Stimulated activated CD4-positive, alpha-beta T cell treated with anti-CD3 and anti-CD28 coated beads, Interleukin-1b, Interleukin-23, amount 100 ng/mL, for 24 hours (primary cell): Measurements from ENCODE around the gene PKDREJ.
"Not testable (repeated sequence)": the region's sequence is repeated elsewhere in the genome, so short reads cannot be mapped to it uniquely, and the experiment has no call there.

ENCODE experiments used
- DNase-seq, 4 experiments: peaks; one replicate each; pipeline ENCODE4 v3.0.0-alpha.2; 2020; ENCODE audit warnings: low read depth in 4 of 4, low spot score in 1 of 4

PKDREJ gene

GRCh38 chr22:46263216-46263590, at the start of gene PKDREJ:
TSS of gene PKDREJ (minus strand) at chr22:46263343. CDS start at chr22:46263322, 21 bp downstream.
- DNase-seq = no peak

DNA sequence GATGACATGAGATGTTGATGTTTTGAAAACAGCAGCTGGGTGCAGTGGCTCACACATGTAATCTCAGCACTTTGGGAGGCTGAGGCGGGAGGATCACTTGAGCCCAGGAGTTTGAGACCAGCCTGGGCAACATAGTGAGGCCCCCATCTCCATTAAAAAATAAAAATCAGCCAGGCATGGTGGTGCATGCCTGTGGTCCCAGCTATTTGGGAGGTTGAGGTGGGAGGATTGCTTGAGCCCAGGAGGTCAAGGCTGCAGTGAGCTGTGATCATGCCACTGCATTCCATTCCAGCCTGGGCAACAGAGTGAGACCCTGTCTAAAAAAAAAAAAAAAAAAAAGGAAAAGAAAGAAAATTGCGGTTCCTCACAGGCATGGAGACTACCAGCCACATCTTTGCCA, 49.7 kb upstream of the PKDREJ start:
- not testable (repeated sequence) for DNase-seq

- DNase-seq = no peak
These were observed 48.9 kb upstream of the PKDREJ start for GRCh38 chr22:46312056-46312455.

DNA sequence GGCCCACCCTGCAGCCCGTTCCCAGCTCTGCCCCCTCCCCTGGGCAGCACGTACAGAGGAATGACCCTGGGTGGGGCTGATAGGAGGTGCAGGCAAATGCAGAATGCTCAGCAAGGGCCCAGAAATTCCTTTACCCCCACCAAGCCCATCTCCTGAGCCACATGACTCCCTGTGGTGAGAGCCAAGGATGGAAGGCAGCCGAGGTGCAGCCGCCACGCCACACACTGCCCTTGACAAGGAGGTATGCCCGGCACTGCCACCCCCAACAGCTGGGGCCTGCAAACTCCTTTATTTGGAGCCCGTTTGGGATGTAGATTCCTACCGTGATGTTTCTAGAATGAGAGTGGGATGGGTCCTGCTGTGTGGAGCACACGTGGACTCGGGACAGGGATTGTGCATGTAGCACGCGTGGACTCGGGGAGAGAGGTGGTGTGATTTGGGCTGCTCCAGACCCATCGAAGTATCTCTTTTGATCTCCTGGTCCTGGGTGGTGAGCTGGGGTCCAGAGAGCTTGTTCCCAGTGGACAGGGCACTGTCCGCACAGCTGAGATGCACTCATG, 46.5 kb upstream of the PKDREJ start:
- no peak for DNase-seq

DNA sequence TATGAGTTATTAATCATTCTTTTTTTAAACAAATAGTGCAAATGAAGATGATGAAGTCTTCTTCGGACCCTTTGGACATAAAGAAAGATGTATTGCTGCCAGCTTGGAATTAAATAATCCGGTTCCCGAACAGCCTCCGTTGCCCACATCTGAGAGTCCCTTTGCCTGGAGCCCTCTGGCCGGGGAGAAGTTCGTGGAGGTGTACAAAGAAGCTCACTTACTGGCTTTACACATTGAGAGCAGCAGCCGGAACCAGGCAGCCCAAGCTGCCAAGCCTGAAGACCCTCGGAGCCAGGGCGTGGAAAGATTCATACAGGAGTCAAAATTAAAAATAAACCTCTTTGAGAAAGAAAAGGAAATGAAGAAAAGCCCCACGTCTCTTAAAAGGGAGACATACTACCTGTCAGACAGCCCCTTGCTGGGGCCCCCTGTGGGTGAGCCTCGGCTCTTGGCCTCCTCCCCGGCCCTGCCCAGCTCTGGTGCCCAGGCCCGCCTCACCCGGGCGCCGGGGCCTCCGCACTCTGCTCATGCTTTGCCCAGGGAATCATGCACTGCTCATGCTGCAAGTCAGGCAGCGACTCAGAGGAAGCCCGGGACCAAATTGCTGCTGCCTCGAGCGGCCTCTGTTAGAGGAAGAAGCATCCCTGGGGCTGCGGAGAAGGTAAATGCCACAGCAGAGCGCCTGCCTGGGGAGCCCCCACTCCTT, 45.3 kb upstream of the PKDREJ start:
- DNase-seq = no peak

DNA sequence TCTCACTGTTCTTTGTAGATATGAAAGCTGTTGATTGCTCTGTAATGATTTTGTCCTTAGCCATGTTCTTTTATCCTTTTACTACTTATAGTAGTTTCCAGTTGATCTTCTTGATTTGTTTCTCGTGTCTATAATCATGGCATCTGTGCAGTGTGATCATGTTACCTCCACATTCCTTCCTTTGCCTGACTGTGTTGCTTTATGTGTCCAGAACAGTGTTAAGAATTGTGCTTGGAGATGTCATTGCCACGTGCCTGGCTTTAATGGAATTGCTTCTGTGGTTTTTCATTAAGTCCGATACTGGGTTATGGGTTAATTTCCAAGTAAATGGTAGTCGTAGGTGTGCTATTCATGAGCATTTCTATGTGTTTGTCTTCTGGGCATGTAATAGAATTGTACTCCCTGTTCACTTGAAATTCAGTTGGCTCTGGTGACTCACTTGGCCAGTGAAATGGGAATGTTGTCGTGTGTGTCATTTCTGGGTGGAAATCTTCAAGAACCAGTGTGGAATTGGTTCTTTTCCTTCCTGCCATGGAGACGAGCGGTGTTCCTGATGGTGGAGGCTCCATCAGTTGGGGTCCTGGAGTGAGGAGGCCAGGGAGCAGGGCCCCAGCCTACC, 40.3 kb upstream of the PKDREJ start:
- no peak for DNase-seq

DNA sequence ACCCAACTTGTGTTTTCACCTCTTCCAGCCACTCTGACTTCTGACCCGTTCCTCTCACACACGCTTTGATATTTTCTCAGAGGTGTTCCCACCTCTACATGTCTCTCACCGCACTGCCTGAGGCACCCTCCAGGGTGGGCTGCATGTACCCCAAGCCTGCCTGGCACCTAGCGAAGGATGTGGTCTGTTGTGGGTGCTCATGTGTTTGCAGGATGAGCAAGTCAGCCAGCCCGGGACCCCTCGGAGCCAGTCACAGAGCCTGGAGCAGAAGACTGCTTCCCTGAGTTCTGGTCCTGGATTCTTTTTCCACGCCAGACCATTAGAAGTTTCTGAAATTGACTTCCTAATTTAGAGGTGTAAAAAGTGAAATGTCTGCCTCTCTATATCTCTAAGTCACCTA, 37.3 kb upstream of the PKDREJ start:
- DNase-seq = no peak

GRCh38 chr22:46299101-46299500, 36.0 kb upstream of the PKDREJ start:
- no peak for DNase-seq

- DNase-seq = peak in 1 of 4 experiments; percentile 8
These were observed 34.1 kb upstream of the PKDREJ start for GRCh38 chr22:46297151-46297812.

GRCh38 chr22:46296257-46297150, 33.4 kb upstream of the PKDREJ start, which contains the start of gene GTSE1:
TSS of gene GTSE1 (plus strand) at chr22:46296870. CDS start at chr22:46297401, 531 bp downstream.
- DNase-seq = peak; percentile 88 to 96 (median 92)

DNA sequence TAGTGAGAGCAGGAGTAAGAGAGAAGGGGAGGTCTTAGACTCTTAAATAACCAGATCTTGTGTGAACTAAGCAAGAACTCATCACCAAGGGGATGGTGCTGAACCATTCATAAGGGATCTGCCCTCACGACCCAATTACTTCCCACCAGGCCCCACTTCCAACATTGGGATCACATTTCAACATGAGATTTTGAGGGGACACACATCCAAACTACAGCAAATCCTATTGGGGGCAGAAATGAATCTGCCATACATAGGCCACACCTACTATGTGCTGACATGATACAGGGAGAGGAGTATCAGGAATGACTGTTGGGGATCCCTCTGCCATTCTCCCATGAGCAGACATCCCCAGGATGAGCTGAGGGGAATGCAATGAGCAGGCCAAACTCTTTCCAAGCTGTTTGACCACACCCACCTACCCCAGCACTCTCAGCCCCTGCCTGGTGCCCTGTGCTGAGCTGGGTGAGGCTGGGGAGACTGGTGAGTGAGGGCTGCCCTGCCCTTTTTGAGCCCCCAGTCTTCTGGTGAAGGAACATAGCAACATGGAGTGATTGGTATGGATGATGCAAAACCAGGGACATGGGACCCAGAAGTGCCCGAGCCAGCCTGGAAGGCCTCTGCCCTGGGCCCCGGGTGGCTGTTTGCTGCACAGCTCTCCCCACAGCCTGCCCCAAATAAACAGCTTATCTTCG, 32.3 kb upstream of the PKDREJ start:
- DNase-seq = no peak

- no peak for DNase-seq
These were observed 31.6 kb upstream of the PKDREJ start for GRCh38 chr22:46294784-46295183.

DNA sequence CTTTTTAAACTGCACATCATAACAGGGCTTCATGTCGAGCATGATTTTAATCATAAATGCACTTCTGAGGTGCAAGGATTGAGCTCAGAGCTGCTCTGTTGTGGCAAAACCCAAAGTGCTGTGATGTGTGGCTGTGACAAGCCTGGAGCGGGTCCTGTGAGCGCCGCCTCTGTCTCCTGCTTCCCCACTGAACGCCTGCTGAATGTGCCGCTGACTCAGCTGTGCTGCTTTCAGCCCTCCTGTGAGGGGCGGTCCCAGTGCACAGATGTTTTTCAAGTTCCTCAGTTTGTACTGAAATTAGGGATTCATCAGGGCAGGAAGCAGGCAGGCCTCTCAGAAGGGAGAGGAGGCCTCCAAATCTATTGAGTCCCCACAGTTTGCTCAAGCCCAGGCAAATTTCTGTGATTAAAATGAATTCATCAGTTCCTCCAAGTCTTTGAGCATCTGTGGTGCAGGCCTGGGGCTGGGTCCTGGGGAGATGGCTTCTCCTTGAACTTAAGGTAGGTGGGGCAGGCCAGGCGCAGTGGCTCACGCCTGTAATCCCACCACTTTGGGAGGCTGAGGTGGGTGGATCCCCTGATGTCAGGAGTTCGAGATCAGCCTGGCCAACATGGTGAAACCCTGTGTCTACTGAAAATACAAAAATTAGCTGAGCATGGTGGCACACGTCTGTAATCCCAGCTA, 30.6 kb upstream of the PKDREJ start:
- no peak for DNase-seq

DNA sequence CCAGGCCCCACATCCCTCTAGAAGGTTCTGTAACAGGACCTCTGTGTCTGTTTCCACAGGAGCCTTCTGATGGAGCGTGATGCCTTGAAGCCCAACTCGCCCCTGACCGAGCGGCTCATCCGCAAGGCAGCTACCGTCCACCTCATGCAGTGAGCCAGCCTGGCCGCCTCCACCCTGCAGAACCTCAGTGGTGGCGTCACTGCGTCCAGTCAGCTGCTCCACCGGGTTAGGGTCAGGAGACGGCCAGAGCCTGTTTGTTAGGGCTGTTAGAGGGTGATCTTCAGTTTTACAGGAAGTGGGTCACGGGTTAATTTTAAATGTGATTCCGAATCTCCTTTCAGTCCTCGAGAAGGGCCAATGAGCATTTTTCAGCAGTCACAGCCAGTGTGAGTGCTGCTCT, 29.6 kb upstream of the PKDREJ start:
- DNase-seq = no peak

- no peak for DNase-seq
These were observed 29.0 kb upstream of the PKDREJ start for GRCh38 chr22:46292173-46292572.

GRCh38 chr22:46290843-46291785, 28.0 kb upstream of the PKDREJ start:
- DNase-seq = no peak

DNA sequence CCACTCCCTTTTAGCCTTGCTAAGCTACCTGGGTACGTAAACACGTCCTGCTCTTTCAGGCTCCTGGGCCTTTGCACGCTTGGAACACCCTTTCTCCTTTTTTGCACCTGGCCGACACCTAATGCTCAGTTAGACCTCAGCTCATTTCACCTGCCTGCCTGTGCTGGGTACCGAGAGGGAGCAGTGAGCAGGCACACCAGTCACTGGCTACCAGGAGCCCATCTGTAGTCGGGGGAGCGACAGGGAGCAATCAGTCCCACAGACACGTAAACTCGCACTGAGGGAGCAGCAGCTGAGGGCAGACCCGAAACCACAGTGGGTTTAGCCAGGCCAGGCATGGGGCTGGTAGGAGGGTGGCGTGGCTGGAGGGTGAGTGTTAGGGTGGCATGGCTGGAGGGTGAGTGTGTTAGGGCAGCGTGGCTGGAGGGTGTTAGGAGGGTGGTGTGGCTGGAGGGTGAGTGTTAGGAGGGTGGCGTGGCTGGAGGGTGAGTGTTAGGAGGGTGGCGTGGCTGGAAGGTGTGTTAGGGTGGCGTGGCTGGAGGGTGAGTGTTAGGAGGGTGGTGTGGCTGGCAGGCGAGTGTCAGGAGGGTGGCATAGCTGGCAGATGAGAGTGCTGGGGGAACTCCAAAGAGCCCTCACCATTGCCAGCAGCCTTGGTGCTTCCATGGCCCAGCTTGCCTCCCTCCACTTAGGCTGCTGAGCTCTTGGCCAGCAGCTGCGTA, 27.1 kb upstream of the PKDREJ start:
- DNase-seq = no peak
